ENCODE results near the gene GALC.

The GALC gene

GRCh38 chr14:88005978-88006851 is 13.2 kb upstream of the GALC start:
- no peak for DNase-seq (ENCODE audit: low read depth, low spot score)

- no peak for DNase-seq (ENCODE audit: low read depth, low spot score)
Observed at GRCh38 chr14:88005050-88005481, 12.1 kb upstream of the GALC start, which contains the start of gene GPR65. Gene GPR65 (plus strand): TSS chr14:88005135. CDS start chr14:88010848, 5,713 bp downstream.

- no peak for DNase-seq (ENCODE audit: low read depth, low spot score)
Observed at GRCh38 chr14:88004506-88005036, 11.6 kb upstream of the GALC start.

GRCh38 chr14:88003425-88003824 is 10.4 kb upstream of the GALC start:
- DNase-seq (ENCODE audit: low read depth, low spot score): no peak

- DNase-seq (ENCODE audit: low read depth, low spot score): no peak
Observed at GRCh38 chr14:88002421-88003075, 9.6 kb upstream of the GALC start.

- no peak for DNase-seq (ENCODE audit: low read depth, low spot score)
Observed at GRCh38 chr14:87999277-87999676, 6.3 kb upstream of the GALC start.

GRCh38 chr14:87998482-87998881 is 5.5 kb upstream of the GALC start:
- DNase-seq (ENCODE audit: low read depth, low spot score): no peak

GRCh38 chr14:87996291-87996592 is 3.3 kb upstream of the GALC start:
- DNase-seq (ENCODE audit: low read depth, low spot score): no peak

GRCh38 chr14:87995500-87996290 is 2.7 kb upstream of the GALC start:
- no peak for DNase-seq (ENCODE audit: low read depth, low spot score)

- DNase-seq (ENCODE audit: low read depth, low spot score): no peak
Observed at GRCh38 chr14:87994974-87995373, 2.0 kb upstream of the GALC start.

GRCh38 chr14:87992346-87992717 is 650 bp downstream of the GALC start:
- DNase-seq (ENCODE audit: low read depth, low spot score): no peak

- no peak for DNase-seq (ENCODE audit: low read depth, low spot score)
Observed at GRCh38 chr14:87990682-87991081, 2.3 kb downstream of the GALC start.

GRCh38 chr14:87989956-87990299 is 3.1 kb downstream of the GALC start:
- no peak for DNase-seq (ENCODE audit: low read depth, low spot score)

- DNase-seq (ENCODE audit: low read depth, low spot score): no peak
Observed at GRCh38 chr14:87989221-87989955, 3.6 kb downstream of the GALC start.

GRCh38 chr14:87979689-87980088 is 13.3 kb downstream of the GALC start:
- no peak for DNase-seq (ENCODE audit: low read depth, low spot score)

GRCh38 chr14:87975636-87976035 is 17.3 kb downstream of the GALC start:
- DNase-seq (ENCODE audit: low read depth, low spot score): no peak

GRCh38 chr14:87971010-87971409 is 22.0 kb downstream of the GALC start:
- no peak for DNase-seq (ENCODE audit: low read depth, low spot score)

- DNase-seq (ENCODE audit: low read depth, low spot score): no peak
Observed at GRCh38 chr14:87967496-87967895, 25.5 kb downstream of the GALC start.

GRCh38 chr14:87966816-87967215 is 26.2 kb downstream of the GALC start:
- DNase-seq (ENCODE audit: low read depth, low spot score): no peak

GRCh38 chr14:87961246-87961645 is 31.7 kb downstream of the GALC start:
- DNase-seq (ENCODE audit: low read depth, low spot score): no peak

GRCh38 chr14:87960013-87960787 is 32.8 kb downstream of the GALC start:
- no peak for DNase-seq (ENCODE audit: low read depth, low spot score)

All from smooth muscle cell of the brain vasculature (primary cell).